ENCODE results near the gene TMX4.

TMX4 gene

DNA sequence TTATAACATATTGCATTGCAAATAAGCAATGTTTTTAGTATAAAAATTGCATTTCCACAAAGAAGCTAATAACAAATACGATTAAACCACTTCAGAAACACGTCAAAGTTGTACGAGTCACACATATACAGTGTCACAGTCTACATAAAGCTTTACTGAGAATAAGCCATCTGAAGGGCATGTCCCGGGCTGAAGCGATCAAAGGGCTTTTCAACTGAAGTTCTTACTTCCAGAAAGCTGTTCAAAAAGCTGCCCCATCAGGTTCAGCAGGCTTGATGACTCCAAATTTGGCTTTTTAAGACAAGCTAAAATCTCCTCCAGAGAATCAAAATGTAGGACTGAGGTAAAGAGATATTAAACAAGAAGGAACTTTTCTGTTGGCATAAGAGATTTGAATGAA, 41.9 kb downstream of the TMX4 start:
- Histone ChIP-seq H3K4me3 (ENCODE audit: low read length) (no peak overlapping the region), H3K36me3 (ENCODE audit: control insufficient read depth, low read length) (peaks cover 22% of the 10 kb centered on the region), H3K9me3 (ENCODE audit: control insufficient read depth, insufficient read depth, low read length) (no peaks in the 10 kb centered on the region), H3K79me2 (ENCODE audit: control insufficient read depth, low read length) (no peaks in the 10 kb centered on the region), H3K27ac (ENCODE audit: low read depth, low read length) (no peak overlapping the region), H3K4me2 (ENCODE audit: low read length) (no peak overlapping the region), H3K9me2 (replicated peaks; ENCODE audit: control insufficient read depth, low read length) (no peaks in the 10 kb centered on the region), H3K27me3 (ENCODE audit: control insufficient read depth, low read length) (no peaks in the 10 kb centered on the region; the same call in 1 of the 2 replicates), H4K20me1 (ENCODE audit: control insufficient read depth, insufficient read depth, low read depth, low read length) (no peaks in the 10 kb centered on the region), H3K4me1 (ENCODE audit: control insufficient read depth, low read length) (no peaks in the 10 kb centered on the region), H3F3A (ENCODE audit: control insufficient read depth, insufficient read depth) (no peaks in the 10 kb centered on the region)
- TF ChIP-seq EZH2phosphoT487 (IDR thresholded peaks at IDR 0.05; ENCODE audit: borderline replicate concordance, low read length): no peak
- TF ChIP-seq, protein P1, sequence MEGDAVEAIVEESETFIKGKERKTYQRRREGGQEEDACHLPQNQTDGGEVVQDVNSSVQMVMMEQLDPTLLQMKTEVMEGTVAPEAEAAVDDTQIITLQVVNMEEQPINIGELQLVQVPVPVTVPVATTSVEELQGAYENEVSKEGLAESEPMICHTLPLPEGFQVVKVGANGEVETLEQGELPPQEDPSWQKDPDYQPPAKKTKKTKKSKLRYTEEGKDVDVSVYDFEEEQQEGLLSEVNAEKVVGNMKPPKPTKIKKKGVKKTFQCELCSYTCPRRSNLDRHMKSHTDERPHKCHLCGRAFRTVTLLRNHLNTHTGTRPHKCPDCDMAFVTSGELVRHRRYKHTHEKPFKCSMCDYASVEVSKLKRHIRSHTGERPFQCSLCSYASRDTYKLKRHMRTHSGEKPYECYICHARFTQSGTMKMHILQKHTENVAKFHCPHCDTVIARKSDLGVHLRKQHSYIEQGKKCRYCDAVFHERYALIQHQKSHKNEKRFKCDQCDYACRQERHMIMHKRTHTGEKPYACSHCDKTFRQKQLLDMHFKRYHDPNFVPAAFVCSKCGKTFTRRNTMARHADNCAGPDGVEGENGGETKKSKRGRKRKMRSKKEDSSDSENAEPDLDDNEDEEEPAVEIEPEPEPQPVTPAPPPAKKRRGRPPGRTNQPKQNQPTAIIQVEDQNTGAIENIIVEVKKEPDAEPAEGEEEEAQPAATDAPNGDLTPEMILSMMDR (IDR thresholded peaks at IDR 0.05; ENCODE audit: low read depth, low read length, poor library complexity, severe bottlenecking): no peak

DNA sequence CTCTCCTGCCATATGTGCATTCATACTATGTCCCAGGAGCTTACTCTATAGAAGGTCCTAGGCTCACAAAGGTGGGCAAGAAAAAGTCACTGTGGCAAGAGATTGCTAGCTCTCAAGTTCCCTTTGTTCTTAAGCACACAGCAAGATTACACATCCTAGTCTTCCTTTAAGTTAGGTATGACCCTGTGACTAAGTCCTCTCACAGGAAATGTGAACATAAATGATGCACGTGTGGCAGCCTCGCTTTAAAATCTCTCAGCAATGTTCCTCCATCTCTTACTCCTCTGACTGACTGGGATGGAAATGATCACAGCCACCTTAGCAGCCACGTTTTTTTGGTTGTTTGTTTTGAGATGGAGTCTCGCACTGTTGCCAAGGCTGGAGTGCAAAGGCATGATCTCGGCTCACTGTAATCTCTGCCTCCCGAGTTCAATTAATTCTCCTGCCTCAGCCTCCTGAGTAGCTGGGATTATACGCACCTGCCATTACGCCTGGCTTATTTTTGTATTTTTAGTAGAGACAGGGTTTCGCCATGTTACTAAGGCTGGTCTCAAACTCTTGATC, 43.6 kb downstream of the TMX4 start:
- H3K27ac ChIP-seq (ENCODE audit: low read depth, low read length): no peak overlapping the region

DNA sequence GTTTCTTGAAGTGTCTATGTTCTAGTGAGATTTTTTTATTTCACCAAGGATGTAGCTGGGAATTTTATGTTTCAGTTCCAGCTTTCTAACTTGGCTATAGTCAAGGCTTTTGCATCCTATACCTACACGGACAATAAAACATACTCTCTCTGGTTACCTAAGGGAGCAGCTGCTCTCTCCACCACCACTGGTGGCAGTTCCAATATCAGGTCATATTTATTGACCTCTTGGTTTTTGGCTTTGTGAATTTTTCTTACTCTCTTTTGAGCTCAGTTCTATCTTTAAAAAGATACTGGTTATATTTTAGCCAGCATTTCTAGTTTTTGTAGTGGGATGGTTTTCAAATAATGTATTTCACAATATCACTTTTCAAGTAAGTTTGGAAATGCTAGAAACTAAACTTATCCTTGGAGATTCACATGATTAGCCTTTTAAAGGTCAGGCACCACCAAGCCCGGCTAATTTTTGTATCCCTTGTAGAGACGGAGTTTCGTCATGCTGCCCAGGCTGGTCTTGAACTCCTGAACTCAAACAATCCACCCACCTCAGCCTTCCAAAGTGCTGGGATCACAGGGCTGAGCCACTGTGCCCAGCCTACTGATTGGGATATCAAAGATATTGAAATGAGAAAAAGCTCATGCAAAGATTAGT, 44.7 kb downstream of the TMX4 start:
- H3K4me2 ChIP-seq (ENCODE audit: low read length): no peak overlapping the region

More for the DNA sequence above, 43.6 kb downstream of the TMX4 start:
- H3K9me2 ChIP-seq (replicated peaks; ENCODE audit: control insufficient read depth, low read length): no peaks in the 10 kb centered on the region
- H3K36me3 ChIP-seq (ENCODE audit: control insufficient read depth, low read length): peaks cover 6% of the 10 kb centered on the region
- no peaks in the 10 kb centered on the region for H4K20me1 ChIP-seq (ENCODE audit: control insufficient read depth, insufficient read depth, low read depth, low read length)
- no peak overlapping the region for H3K4me2 ChIP-seq (ENCODE audit: low read length)
- H3K4me3 ChIP-seq (ENCODE audit: low read length): no peak overlapping the region
- H3K27me3 ChIP-seq (ENCODE audit: control insufficient read depth, low read length): peaks cover 4% of the 10 kb centered on the region
- no peaks in the 10 kb centered on the region for H3K79me2 ChIP-seq (ENCODE audit: control insufficient read depth, low read length)
- no peak for TF ChIP-seq EZH2phosphoT487 (IDR thresholded peaks at IDR 0.05; ENCODE audit: borderline replicate concordance, low read length)
- TF ChIP-seq, protein P1 (IDR thresholded peaks at IDR 0.05; ENCODE audit: low read depth, low read length, poor library complexity, severe bottlenecking): no peak
- H3K4me1 ChIP-seq (ENCODE audit: control insufficient read depth, low read length): no peaks in the 10 kb centered on the region
- H3F3A ChIP-seq (ENCODE audit: control insufficient read depth, insufficient read depth): no peaks in the 10 kb centered on the region
- no peaks in the 10 kb centered on the region for H3K9me3 ChIP-seq (ENCODE audit: control insufficient read depth, insufficient read depth, low read length)

More for the DNA sequence above, 44.7 kb downstream of the TMX4 start:
- no peaks in the 10 kb centered on the region for H4K20me1 ChIP-seq (ENCODE audit: control insufficient read depth, insufficient read depth, low read depth, low read length)
- no peaks in the 10 kb centered on the region for H3F3A ChIP-seq (ENCODE audit: control insufficient read depth, insufficient read depth)
- TF ChIP-seq, protein P1 (IDR thresholded peaks at IDR 0.05; ENCODE audit: low read depth, low read length, poor library complexity, severe bottlenecking): no peak
- no peak for TF ChIP-seq EZH2phosphoT487 (IDR thresholded peaks at IDR 0.05; ENCODE audit: borderline replicate concordance, low read length)
- no peaks in the 10 kb centered on the region for H3K79me2 ChIP-seq (ENCODE audit: control insufficient read depth, low read length)
- no peaks in the 10 kb centered on the region for H3K9me3 ChIP-seq (ENCODE audit: control insufficient read depth, insufficient read depth, low read length)
- H3K27ac ChIP-seq (ENCODE audit: low read depth, low read length): no peak overlapping the region
- no peaks in the 10 kb centered on the region for H3K36me3 ChIP-seq (ENCODE audit: control insufficient read depth, low read length)
- no peaks in the 10 kb centered on the region for H3K9me2 ChIP-seq (replicated peaks; ENCODE audit: control insufficient read depth, low read length)
- H3K4me1 ChIP-seq (ENCODE audit: control insufficient read depth, low read length): no peaks in the 10 kb centered on the region
- H3K4me3 ChIP-seq (ENCODE audit: low read length): no peak overlapping the region
- peaks cover 4% of the 10 kb centered on the region for H3K27me3 ChIP-seq (ENCODE audit: control insufficient read depth, low read length)
